Left lung (tissue), 10 donors: ENCODE results near the gene DRD2. TPM values are rescaled to one million over a fixed set of nuclear protein-coding genes. Genes with fewer than 3 reads are reported as not detected.

ENCODE experiments used
- ATAC-seq: fragments of 200-7000 bp; cut with Tn5 transposase; one replicate; pipeline ENCODE4 v1.9.1; 2020; ENCODE audit warnings: moderate library complexity
- DNase-seq, 4 donors: peaks; one replicate each; pipeline ENCODE4 v3.0.0-alpha.2; 2013 to 2020
- H3K27ac ChIP-seq, 2 donors: fragments of 200-600 bp; sonication (generic) in 1 of 2; one replicate each; pipeline versions ENCODE4 v1.5.0 to v1.8.0; 2020 to 2021
- H3K27me3 ChIP-seq, 2 donors: fragments of 200-600 bp; sonication (generic) in 1 of 2; one replicate each; pipeline versions ENCODE4 v1.5.0 to v1.8.0; 2020 to 2021
- H3K36me3 ChIP-seq, 2 donors: fragments of 200-600 bp; sonication (generic) in 1 of 2; one replicate each; pipeline versions ENCODE4 v1.5.0 to v1.8.0; 2020 to 2021
- H3K4me1 ChIP-seq, 2 donors: fragments of 200-600 bp; one replicate each; pipeline ENCODE4 v1.8.0; 2021
- H3K4me3 ChIP-seq, 2 donors: fragments of 200-600 bp; sonication (generic) in 1 of 2; one replicate each; pipeline versions ENCODE4 v1.5.0 to v1.8.0; 2020 to 2021; ENCODE audit warnings: mild to moderate bottlenecking in 1 of 2
- H3K9me3 ChIP-seq, 2 donors: fragments of 200-600 bp; sonication (generic) in 1 of 2; one replicate each; pipeline versions ENCODE4 v1.5.0 to v1.8.0; 2020 to 2021
- CTCF ChIP-seq, 2 donors: fragments of 200-600 bp; sonication (generic) in 1 of 2; IDR thresholded peaks; one replicate each; pipeline versions ENCODE4 v1.5.0 to v1.8.0; 2021; ENCODE audit warnings: antibody characterized with exemption in 2 of 2
- intact Hi-C, 2 donors: fragments of 100-400 bp; cut with DNase I; formaldehyde crosslinking; loops; one replicate each; pipeline versions ENCODE4 v1.11.2 to v1.14.2; 2022
- polyA plus RNA-seq, 6 donors: library from polyadenylated mRNA; unstranded; fragments of 120-200 nt; gene quantifications; one replicate each; pipeline ENCODE4 v1.2.1, GENCODE V29; 2013; ENCODE audit not compliant: insufficient read length in 6 of 6
- total RNA-seq, 2 donors: library from RNA; stranded (reverse); fragmentation: NEBNext Ultra II Directional; extraction: Animal tissue kit (Norgen Biotek cat#: 25700); gene quantifications; one replicate each; pipeline ENCODE4 v1.2.1, GENCODE V29; 2021
- donor health status: DM: no; HTN: yes; CAD: no.
- donor health status: DM: no; HTN: no; CAD: no.

Gene DRD2
- total and polyA plus RNA-seq, 8 donors: 0.17 to 0.43 (median 0.22) TPM; not detected in 2

- intact Hi-C loops: no loop called here
These were observed 30.6 kb upstream of the DRD2 start for GRCh38 chr11:113505541-113506375.

GRCh38 chr11:113505046-113505445, 29.8 kb upstream of the DRD2 start:
- Histone ChIP-seq H3K9me3 (no peaks in the 10 kb centered on the region), H3K27me3 (peaks cover 0 to 15% of the 10 kb centered on the region in 2 donors), H3K4me1 (no peaks in the 10 kb centered on the region), H3K4me3 (no peak overlapping the region), H3K27ac (no peak overlapping the region), H3K36me3 (no peaks in the 10 kb centered on the region)
- no peak for ATAC-seq
- intact Hi-C loops: no loop called here
- TF ChIP-seq CTCF (IDR thresholded peaks at IDR 0.05): no peak
- no peak for DNase-seq

More at GRCh38 chr11:113505541-113506375, 30.6 kb upstream of the DRD2 start:
- TF ChIP-seq CTCF (IDR thresholded peaks at IDR 0.05): no peak
- no peak for ATAC-seq
- Histone ChIP-seq H3K4me3 (no peak overlapping the region), H3K4me1 (no peaks in the 10 kb centered on the region), H3K27ac (no peak overlapping the region), H3K36me3 (no peaks in the 10 kb centered on the region), H3K27me3 (peaks cover 0 to 15% of the 10 kb centered on the region in 2 donors), H3K9me3 (no peaks in the 10 kb centered on the region)
- peak in 1 of 4 donors; percentile 2 for DNase-seq

GRCh38 chr11:113504586-113504985, 29.4 kb upstream of the DRD2 start:
- no peaks in the 10 kb centered on the region for H3K36me3 ChIP-seq
- DNase-seq: peak in 1 of 4 donors; percentile 1
- H3K27ac ChIP-seq: no peak overlapping the region
- TF ChIP-seq CTCF (IDR thresholded peaks at IDR 0.05): no peak
- H3K4me1 ChIP-seq: no peaks in the 10 kb centered on the region
- no peaks in the 10 kb centered on the region for H3K9me3 ChIP-seq
- intact Hi-C loops: no loop called here
- peaks cover 0 to 13% of the 10 kb centered on the region in 2 donors for H3K27me3 ChIP-seq
- no peak for ATAC-seq
- no peak overlapping the region for H3K4me3 ChIP-seq

- intact Hi-C loops: no loop called here
- Histone ChIP-seq H3K4me3 (no peak overlapping the region), H3K9me3 (no peaks in the 10 kb centered on the region), H3K36me3 (no peaks in the 10 kb centered on the region), H3K4me1 (no peaks in the 10 kb centered on the region), H3K27me3 (peaks cover 0 to 9% of the 10 kb centered on the region in 2 donors), H3K27ac (no peak overlapping the region)
- TF ChIP-seq CTCF (IDR thresholded peaks at IDR 0.05): no peak
- ATAC-seq: no peak
- no peak for DNase-seq
These were observed 28.9 kb upstream of the DRD2 start for GRCh38 chr11:113504071-113504470.

- no peak for ATAC-seq
- Histone ChIP-seq H3K27me3 (no peaks in the 10 kb centered on the region), H3K27ac (no peak overlapping the region), H3K36me3 (no peaks in the 10 kb centered on the region), H3K4me3 (no peak overlapping the region), H3K9me3 (no peaks in the 10 kb centered on the region), H3K4me1 (no peaks in the 10 kb centered on the region)
- TF ChIP-seq CTCF (IDR thresholded peaks at IDR 0.05): no peak
- DNase-seq: no peak
- intact Hi-C loops: no loop called here
These were observed 22.1 kb upstream of the DRD2 start for GRCh38 chr11:113497066-113497910.
